Vagina (tissue), 2 donors: ENCODE results near the gene TMIGD3.

Source experiments
- POLR2A ChIP-seq, 2 donors: fragments of 450-650 bp; IDR thresholded peaks; one replicate each; pipeline ENCODE4 v1.6.1; 2017; ENCODE audit warnings: antibody characterized with exemption in 2 of 2, mild to moderate bottlenecking in 2 of 2, moderate library complexity in 2 of 2
- TF ChIP-seq, protein P1 (sequence below), 3 experiments: fragments of 450-650 bp in 2 of 3; fragments of 200-600 bp in 1 of 3; sonication (generic) in 1 of 3; IDR thresholded peaks; one replicate each; pipeline ENCODE4 v1.5.1; 2017 to 2019; ENCODE audit warnings: antibody characterized with exemption in 3 of 3, mild to moderate bottlenecking in 2 of 3, moderate library complexity in 2 of 3

DNA sequence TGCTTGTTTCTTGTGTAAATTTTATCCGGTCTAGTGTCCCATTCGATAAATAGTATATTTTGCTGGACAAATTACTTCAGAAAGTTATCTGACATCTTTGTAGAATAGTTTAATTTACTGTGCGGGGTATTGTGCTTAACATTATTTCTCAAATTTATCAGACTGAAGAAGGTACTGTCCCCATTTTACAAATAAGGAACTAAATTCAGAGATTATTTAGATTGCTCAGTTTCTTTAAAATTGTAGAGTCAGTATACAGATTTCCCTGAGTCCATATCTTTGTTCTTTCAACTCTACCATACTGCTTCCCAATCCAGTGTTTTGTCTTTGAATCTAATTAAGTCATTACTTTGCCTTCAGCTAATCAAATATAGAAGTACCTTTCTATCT lies 47.8 kb downstream of the TMIGD3 start:
- TF ChIP-seq, protein P1, sequence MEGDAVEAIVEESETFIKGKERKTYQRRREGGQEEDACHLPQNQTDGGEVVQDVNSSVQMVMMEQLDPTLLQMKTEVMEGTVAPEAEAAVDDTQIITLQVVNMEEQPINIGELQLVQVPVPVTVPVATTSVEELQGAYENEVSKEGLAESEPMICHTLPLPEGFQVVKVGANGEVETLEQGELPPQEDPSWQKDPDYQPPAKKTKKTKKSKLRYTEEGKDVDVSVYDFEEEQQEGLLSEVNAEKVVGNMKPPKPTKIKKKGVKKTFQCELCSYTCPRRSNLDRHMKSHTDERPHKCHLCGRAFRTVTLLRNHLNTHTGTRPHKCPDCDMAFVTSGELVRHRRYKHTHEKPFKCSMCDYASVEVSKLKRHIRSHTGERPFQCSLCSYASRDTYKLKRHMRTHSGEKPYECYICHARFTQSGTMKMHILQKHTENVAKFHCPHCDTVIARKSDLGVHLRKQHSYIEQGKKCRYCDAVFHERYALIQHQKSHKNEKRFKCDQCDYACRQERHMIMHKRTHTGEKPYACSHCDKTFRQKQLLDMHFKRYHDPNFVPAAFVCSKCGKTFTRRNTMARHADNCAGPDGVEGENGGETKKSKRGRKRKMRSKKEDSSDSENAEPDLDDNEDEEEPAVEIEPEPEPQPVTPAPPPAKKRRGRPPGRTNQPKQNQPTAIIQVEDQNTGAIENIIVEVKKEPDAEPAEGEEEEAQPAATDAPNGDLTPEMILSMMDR (IDR thresholded peaks at IDR 0.05), result no peak
- no peak for TF ChIP-seq POLR2A (IDR thresholded peaks at IDR 0.05)
